ENCODE measurements around the gene ZNF609.

Gene ZNF609

GRCh38 chr15:64562003-64562640, 101.7 kb downstream of the ZNF609 start:
- Histone ChIP-seq H3K27ac (ENCODE audit: low read depth, low read length) (no peak overlapping the region), H3K27me3 (ENCODE audit: insufficient read depth, low read length) (no peaks in the 10 kb centered on the region), H2AFZ (ENCODE audit: low read length, unreplicated experiment) (no peak overlapping the region), H3K36me3 (ENCODE audit: insufficient read depth, low read length) (no peaks in the 10 kb centered on the region), H3K4me1 (ENCODE audit: control insufficient read depth, insufficient read depth, low read length, unreplicated experiment) (peaks cover 6% of the 10 kb centered on the region), H3K79me2 (ENCODE audit: control insufficient read depth, insufficient read depth, low read length, unreplicated experiment) (peaks cover 50% of the 10 kb centered on the region), H3K4me3 (ENCODE audit: low read depth, low read length) (no peak overlapping the region)

GRCh38 chr15:64566102-64566501, 105.7 kb downstream of the ZNF609 start:
- H3K36me3 ChIP-seq (ENCODE audit: insufficient read depth, low read length), result no peaks in the 10 kb centered on the region
- no peak overlapping the region for H3K27ac ChIP-seq (ENCODE audit: low read depth, low read length)
- peaks cover 48% of the 10 kb centered on the region for H3K79me2 ChIP-seq (ENCODE audit: control insufficient read depth, insufficient read depth, low read length, unreplicated experiment)
- no peak overlapping the region for H3K4me3 ChIP-seq (ENCODE audit: low read depth, low read length)
- peaks cover 3% of the 10 kb centered on the region for H3K4me1 ChIP-seq (ENCODE audit: control insufficient read depth, insufficient read depth, low read length, unreplicated experiment)
- no peaks in the 10 kb centered on the region for H3K27me3 ChIP-seq (ENCODE audit: insufficient read depth, low read length)
- H2AFZ ChIP-seq (ENCODE audit: low read length, unreplicated experiment), result no peak overlapping the region

GRCh38 chr15:64566629-64567427, 106.5 kb downstream of the ZNF609 start:
- Histone ChIP-seq H3K27ac (ENCODE audit: low read depth, low read length) (no peak overlapping the region), H3K27me3 (ENCODE audit: insufficient read depth, low read length) (no peaks in the 10 kb centered on the region), H2AFZ (ENCODE audit: low read length, unreplicated experiment) (no peak overlapping the region), H3K4me1 (ENCODE audit: control insufficient read depth, insufficient read depth, low read length, unreplicated experiment) (peaks cover 3% of the 10 kb centered on the region), H3K79me2 (ENCODE audit: control insufficient read depth, insufficient read depth, low read length, unreplicated experiment) (peaks cover 42% of the 10 kb centered on the region), H3K36me3 (ENCODE audit: insufficient read depth, low read length) (no peaks in the 10 kb centered on the region), H3K4me3 (ENCODE audit: low read depth, low read length) (no peak overlapping the region)

GRCh38 chr15:64568765-64569164, 108.4 kb downstream of the ZNF609 start:
- Histone ChIP-seq H3K27ac (ENCODE audit: low read depth, low read length) (no peak overlapping the region), H3K4me3 (ENCODE audit: low read depth, low read length) (no peak overlapping the region), H2AFZ (ENCODE audit: low read length, unreplicated experiment) (no peak overlapping the region), H3K79me2 (ENCODE audit: control insufficient read depth, insufficient read depth, low read length, unreplicated experiment) (peaks cover 39% of the 10 kb centered on the region), H3K36me3 (ENCODE audit: insufficient read depth, low read length) (no peaks in the 10 kb centered on the region), H3K4me1 (ENCODE audit: control insufficient read depth, insufficient read depth, low read length, unreplicated experiment) (peaks cover 5% of the 10 kb centered on the region), H3K27me3 (ENCODE audit: insufficient read depth, low read length) (no peaks in the 10 kb centered on the region)

- H3K36me3 ChIP-seq (ENCODE audit: insufficient read depth, low read length), result no peaks in the 10 kb centered on the region
- no peaks in the 10 kb centered on the region for H3K27me3 ChIP-seq (ENCODE audit: insufficient read depth, low read length)
- no peak overlapping the region for H3K27ac ChIP-seq (ENCODE audit: low read depth, low read length)
- H3K4me3 ChIP-seq (ENCODE audit: low read depth, low read length), result no peak overlapping the region
- H3K4me1 ChIP-seq (ENCODE audit: control insufficient read depth, insufficient read depth, low read length, unreplicated experiment), result peaks cover 15% of the 10 kb centered on the region
- H2AFZ ChIP-seq (ENCODE audit: low read length, unreplicated experiment), result no peak overlapping the region
- H3K79me2 ChIP-seq (ENCODE audit: control insufficient read depth, insufficient read depth, low read length, unreplicated experiment), result peaks cover 34% of the 10 kb centered on the region
Measured at GRCh38 chr15:64571857-64572291, 111.5 kb downstream of the ZNF609 start.

GRCh38 chr15:64572856-64573255, 112.5 kb downstream of the ZNF609 start:
- Histone ChIP-seq H3K79me2 (ENCODE audit: control insufficient read depth, insufficient read depth, low read length, unreplicated experiment) (peaks cover 33% of the 10 kb centered on the region), H2AFZ (ENCODE audit: low read length, unreplicated experiment) (no peak overlapping the region), H3K27me3 (ENCODE audit: insufficient read depth, low read length) (no peaks in the 10 kb centered on the region)

GRCh38 chr15:64574301-64575017, 114.1 kb downstream of the ZNF609 start:
- H3K27ac ChIP-seq (ENCODE audit: low read depth, low read length), result peak overlapping the region; percentile 59; the same call in 1 of the 2 replicates
- H3K27me3 ChIP-seq (ENCODE audit: insufficient read depth, low read length), result no peaks in the 10 kb centered on the region
- H3K4me3 ChIP-seq (ENCODE audit: low read depth, low read length), result no peak overlapping the region
- H3K79me2 ChIP-seq (ENCODE audit: control insufficient read depth, insufficient read depth, low read length, unreplicated experiment), result peaks cover 25% of the 10 kb centered on the region
- H3K4me1 ChIP-seq (ENCODE audit: control insufficient read depth, insufficient read depth, low read length, unreplicated experiment), result peaks cover 15% of the 10 kb centered on the region
- H3K36me3 ChIP-seq (ENCODE audit: insufficient read depth, low read length), result no peaks in the 10 kb centered on the region
- H2AFZ ChIP-seq (ENCODE audit: low read length, unreplicated experiment), result no peak overlapping the region

More at GRCh38 chr15:64572856-64573255, 112.5 kb downstream of the ZNF609 start:
- no peak overlapping the region for H3K4me3 ChIP-seq (ENCODE audit: low read depth, low read length)
- peaks cover 15% of the 10 kb centered on the region for H3K4me1 ChIP-seq (ENCODE audit: control insufficient read depth, insufficient read depth, low read length, unreplicated experiment)
- H3K27ac ChIP-seq (ENCODE audit: low read depth, low read length), result no peak overlapping the region
- no peaks in the 10 kb centered on the region for H3K36me3 ChIP-seq (ENCODE audit: insufficient read depth, low read length)

GRCh38 chr15:64580696-64581407, 120.5 kb downstream of the ZNF609 start:
- no peak overlapping the region for H3K4me3 ChIP-seq (ENCODE audit: low read depth, low read length)
- H3K27ac ChIP-seq (ENCODE audit: low read depth, low read length), result no peak overlapping the region
- H3K27me3 ChIP-seq (ENCODE audit: insufficient read depth, low read length), result no peaks in the 10 kb centered on the region
- H3K79me2 ChIP-seq (ENCODE audit: control insufficient read depth, insufficient read depth, low read length, unreplicated experiment), result peaks cover 36% of the 10 kb centered on the region
- peaks cover 8% of the 10 kb centered on the region for H3K36me3 ChIP-seq (ENCODE audit: insufficient read depth, low read length)
- H3K4me1 ChIP-seq (ENCODE audit: control insufficient read depth, insufficient read depth, low read length, unreplicated experiment), result peaks cover 3% of the 10 kb centered on the region
- no peak overlapping the region for H2AFZ ChIP-seq (ENCODE audit: low read length, unreplicated experiment)

- no peak overlapping the region for H3K27ac ChIP-seq (ENCODE audit: low read depth, low read length)
- no peak overlapping the region for H3K4me3 ChIP-seq (ENCODE audit: low read depth, low read length)
- H2AFZ ChIP-seq (ENCODE audit: low read length, unreplicated experiment), result no peak overlapping the region
- H3K36me3 ChIP-seq (ENCODE audit: insufficient read depth, low read length), result peaks cover 8% of the 10 kb centered on the region
- H3K4me1 ChIP-seq (ENCODE audit: control insufficient read depth, insufficient read depth, low read length, unreplicated experiment), result peaks cover 5% of the 10 kb centered on the region
- no peaks in the 10 kb centered on the region for H3K27me3 ChIP-seq (ENCODE audit: insufficient read depth, low read length)
- H3K79me2 ChIP-seq (ENCODE audit: control insufficient read depth, insufficient read depth, low read length, unreplicated experiment), result peaks cover 38% of the 10 kb centered on the region
Measured at GRCh38 chr15:64581408-64581761, 121.0 kb downstream of the ZNF609 start.

GRCh38 chr15:64582202-64582601, 121.8 kb downstream of the ZNF609 start:
- H3K27me3 ChIP-seq (ENCODE audit: insufficient read depth, low read length), result no peaks in the 10 kb centered on the region
- H3K27ac ChIP-seq (ENCODE audit: low read depth, low read length), result no peak overlapping the region
- peaks cover 8% of the 10 kb centered on the region for H3K36me3 ChIP-seq (ENCODE audit: insufficient read depth, low read length)
- H3K79me2 ChIP-seq (ENCODE audit: control insufficient read depth, insufficient read depth, low read length, unreplicated experiment), result peaks cover 47% of the 10 kb centered on the region
- no peak overlapping the region for H3K4me3 ChIP-seq (ENCODE audit: low read depth, low read length)
- H2AFZ ChIP-seq (ENCODE audit: low read length, unreplicated experiment), result no peak overlapping the region
- H3K4me1 ChIP-seq (ENCODE audit: control insufficient read depth, insufficient read depth, low read length, unreplicated experiment), result peaks cover 13% of the 10 kb centered on the region

All from ACC112 (cell line).